GM18873 (cell line): ENCODE measurements around the gene NCK2.
A peak's percentile ranks its signal among the peaks of the same experiment; 100 is the strongest.
"Not testable (repeated sequence)": the region's sequence is repeated elsewhere in the genome, so short reads cannot be mapped to it uniquely, and the experiment has no call there.

Source experiments
- ATAC-seq: cut with Tn5 transposase; IDR thresholded peaks from one replicate; pipeline ENCODE4 v1.9.1; 2021; ENCODE audit warnings: mild to moderate bottlenecking, moderate library complexity, moderate number of reproducible peaks; ENCODE audit not compliant: unreplicated experiment, low FRiP score

NCK2 gene

GRCh38 chr2:105754011-105754410 lies 9.3 kb downstream of the NCK2 start:
- ATAC-seq, result peak; percentile 51

GRCh38 chr2:105754994-105755393 lies 10.3 kb downstream of the NCK2 start:
- no peak for ATAC-seq

GRCh38 chr2:105755895-105756294 lies 11.2 kb downstream of the NCK2 start:
- no peak for ATAC-seq

- no peak for ATAC-seq
These were observed 11.7 kb downstream of the NCK2 start for GRCh38 chr2:105756435-105756834.

- not testable (repeated sequence) for ATAC-seq
These were observed 12.2 kb downstream of the NCK2 start for GRCh38 chr2:105756865-105757264.

GRCh38 chr2:105757433-105757832 lies 12.7 kb downstream of the NCK2 start:
- ATAC-seq, result no peak

- no peak for ATAC-seq
These were observed 15.5 kb downstream of the NCK2 start for GRCh38 chr2:105760191-105760590.

GRCh38 chr2:105760639-105761337 lies 16.1 kb downstream of the NCK2 start:
- ATAC-seq, result no peak

GRCh38 chr2:105761931-105762515 lies 17.3 kb downstream of the NCK2 start:
- ATAC-seq, result no peak

- no peak for ATAC-seq
These were observed 18.4 kb downstream of the NCK2 start for GRCh38 chr2:105763076-105763475.

GRCh38 chr2:105764059-105764458 lies 19.3 kb downstream of the NCK2 start:
- no peak for ATAC-seq

- no peak for ATAC-seq
These were observed 20.9 kb downstream of the NCK2 start for GRCh38 chr2:105765415-105766299.

- no peak for ATAC-seq
These were observed 21.7 kb downstream of the NCK2 start for GRCh38 chr2:105766300-105766866.

GRCh38 chr2:105768176-105768575 lies 23.5 kb downstream of the NCK2 start:
- ATAC-seq, result no peak

- ATAC-seq, result no peak
These were observed 24.3 kb downstream of the NCK2 start for GRCh38 chr2:105768961-105769452.

GRCh38 chr2:105769504-105769903 lies 24.8 kb downstream of the NCK2 start:
- no peak for ATAC-seq

GRCh38 chr2:105770149-105770548 lies 25.4 kb downstream of the NCK2 start:
- ATAC-seq, result no peak

GRCh38 chr2:105771291-105771690 lies 26.6 kb downstream of the NCK2 start:
- ATAC-seq, result not testable (repeated sequence)

GRCh38 chr2:105771836-105772235 lies 27.1 kb downstream of the NCK2 start:
- no peak for ATAC-seq

GRCh38 chr2:105772362-105772761 lies 27.6 kb downstream of the NCK2 start:
- ATAC-seq, result no peak

- no peak for ATAC-seq
These were observed 28.9 kb downstream of the NCK2 start for GRCh38 chr2:105773568-105773967.
